Glutamatergic neuron (in vitro differentiated cells): ENCODE measurements around the gene SLC6A9. TPM values are rescaled to one million over a fixed set of nuclear protein-coding genes. Genes with fewer than 3 reads are reported as not detected.

ENCODE experiments used
- DNase-seq: peaks from one replicate; pipeline ENCODE4 v3.0.0; 2022
- H3K27ac Mint-ChIP-seq: one replicate; pipeline ENCODE4 v1.8.0; 2020; ENCODE audit warnings: mild to moderate bottlenecking, mixed read lengths, inconsistent platforms; ENCODE audit not compliant: unreplicated experiment
- H3K27me3 Mint-ChIP-seq: one replicate; pipeline ENCODE4 v1.8.0; 2020; ENCODE audit warnings: mild to moderate bottlenecking, moderate library complexity, mixed read lengths, inconsistent platforms; ENCODE audit not compliant: unreplicated experiment
- H3K36me3 Mint-ChIP-seq: one replicate; pipeline ENCODE4 v1.8.0; 2020; ENCODE audit warnings: mild to moderate bottlenecking, mixed read lengths, inconsistent platforms; ENCODE audit not compliant: unreplicated experiment
- H3K4me1 Mint-ChIP-seq: one replicate; pipeline ENCODE4 v1.8.0; 2020; ENCODE audit warnings: mild to moderate bottlenecking, low read depth, mixed read lengths, inconsistent platforms; ENCODE audit not compliant: unreplicated experiment
- H3K4me3 Mint-ChIP-seq: one replicate; pipeline ENCODE4 v1.8.0; 2020; ENCODE audit warnings: mild to moderate bottlenecking, mixed read lengths, inconsistent platforms; ENCODE audit not compliant: unreplicated experiment
- H3K9me3 Mint-ChIP-seq: one replicate; pipeline ENCODE4 v1.8.0; 2020; ENCODE audit warnings: mild to moderate bottlenecking, moderate library complexity, mixed read lengths, inconsistent platforms; ENCODE audit not compliant: unreplicated experiment
- CTCF ChIP-seq: fragments of 200-600 bp; sonication (generic); IDR thresholded peaks from one replicate; pipeline ENCODE4 v1.5.0; 2021; ENCODE audit not compliant: partially characterized antibody, unreplicated experiment
- total RNA-seq: library from RNA; stranded (reverse); fragmentation: NEBNext Ultra II Directional; extraction: Animal tissue kit (Norgen Biotek cat#: 25700); gene quantifications from one replicate; pipeline ENCODE4 v1.2.1, GENCODE V29; 2021; ENCODE audit not compliant: unreplicated experiment

SLC6A9 gene
- total RNA-seq, 1 donor from 2014 or later, result 8.9 TPM

GRCh38 chr1:44034976-44035716, 3.9 kb upstream of the SLC6A9 start:
- no peak overlapping the region for H3K4me3 Mint-ChIP-seq
- H3K36me3 Mint-ChIP-seq, result no peaks in the 10 kb centered on the region
- peaks cover 12% of the 10 kb centered on the region for H3K4me1 Mint-ChIP-seq
- DNase-seq, result no peak
- H3K27ac Mint-ChIP-seq, result no peak overlapping the region
- peaks cover 6% of the 10 kb centered on the region for H3K27me3 Mint-ChIP-seq
- TF ChIP-seq CTCF, result no peak
- H3K9me3 Mint-ChIP-seq, result no peaks in the 10 kb centered on the region

DNA sequence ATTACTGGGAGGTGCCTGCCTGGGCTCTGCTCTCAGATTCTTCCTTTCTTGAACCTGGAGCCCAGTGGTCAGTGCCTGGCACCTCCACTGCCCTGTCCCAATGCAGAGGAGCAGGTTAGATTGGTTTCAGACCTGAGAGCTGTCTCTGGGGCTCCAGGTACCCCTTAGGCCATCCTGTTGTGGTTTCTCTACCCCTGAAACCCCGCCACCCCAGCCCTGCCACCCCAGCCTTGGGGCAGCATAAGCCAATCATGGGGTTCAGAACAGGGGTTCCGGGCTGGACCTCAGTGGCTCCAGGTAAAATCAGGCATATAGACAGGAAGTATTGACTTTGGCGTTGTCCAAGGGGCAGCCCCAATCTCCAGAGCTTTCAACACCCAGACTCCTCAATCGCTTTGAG, 3.2 kb upstream of the SLC6A9 start:
- Mint-ChIP-seq H3K27me3 (peaks cover 8% of the 10 kb centered on the region), H3K4me3 (no peak overlapping the region), H3K4me1 (peaks cover 14% of the 10 kb centered on the region), H3K27ac (no peak overlapping the region), H3K9me3 (no peaks in the 10 kb centered on the region), H3K36me3 (no peaks in the 10 kb centered on the region)
- TF ChIP-seq CTCF, result no peak
- no peak for DNase-seq

DNA sequence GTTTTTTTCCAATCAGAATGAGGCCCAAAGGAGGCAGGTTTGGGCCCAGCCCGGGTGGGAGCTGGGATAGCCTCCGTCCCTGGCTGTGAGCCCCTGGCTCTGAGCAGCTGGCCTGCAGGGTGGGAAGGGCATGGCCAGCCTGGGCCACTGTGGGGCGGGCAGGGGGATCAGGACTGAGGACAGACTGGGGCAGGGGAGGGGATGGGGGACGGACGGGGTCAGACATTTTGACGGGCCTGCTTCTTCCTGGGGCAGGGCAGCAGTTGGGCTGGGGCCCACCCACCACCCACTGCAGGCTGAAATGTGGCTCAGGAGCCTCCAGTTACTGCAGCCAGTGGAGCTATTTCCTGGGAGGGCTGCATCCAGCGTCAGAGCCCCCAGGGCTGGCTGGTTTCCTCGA, 2.5 kb upstream of the SLC6A9 start:
- Mint-ChIP-seq H3K9me3 (no peaks in the 10 kb centered on the region), H3K27me3 (peaks cover 13% of the 10 kb centered on the region), H3K36me3 (no peaks in the 10 kb centered on the region), H3K4me3 (no peak overlapping the region), H3K4me1 (peaks cover 18% of the 10 kb centered on the region), H3K27ac (no peak overlapping the region)
- DNase-seq, result no peak
- TF ChIP-seq CTCF, result no peak

DNA sequence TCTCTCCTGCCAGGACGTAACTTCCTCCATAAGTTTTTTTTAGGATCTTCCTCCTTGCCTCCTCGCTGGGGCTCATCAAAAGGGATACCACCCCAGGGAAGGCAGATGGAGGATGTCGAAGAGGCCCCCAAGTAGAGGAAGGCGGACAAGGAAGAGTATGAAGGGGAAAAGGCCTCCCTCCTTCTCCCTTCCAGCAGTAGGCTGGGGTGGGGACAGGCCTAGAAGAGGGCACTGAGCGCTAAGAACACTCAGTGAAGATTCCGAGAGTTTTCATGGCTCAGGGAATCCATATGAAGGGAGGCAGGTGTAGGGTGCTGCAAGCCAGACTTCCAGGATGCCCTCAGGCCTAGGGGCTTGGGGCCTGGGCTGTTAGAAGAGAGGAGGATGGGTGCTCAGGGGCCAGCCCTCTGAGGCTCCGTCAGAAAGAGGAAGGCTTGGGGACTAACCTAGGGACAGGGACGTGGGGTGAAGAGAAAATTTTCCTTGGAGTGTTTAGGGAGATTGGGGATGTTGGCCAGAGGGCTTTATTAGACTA, 1.8 kb upstream of the SLC6A9 start:
- H3K4me1 Mint-ChIP-seq, result peaks cover 18% of the 10 kb centered on the region
- no peak overlapping the region for H3K27ac Mint-ChIP-seq

More for the DNA sequence above, 1.8 kb upstream of the SLC6A9 start:
- no peak for TF ChIP-seq CTCF
- peaks cover 2% of the 10 kb centered on the region for H3K9me3 Mint-ChIP-seq
- H3K36me3 Mint-ChIP-seq, result no peaks in the 10 kb centered on the region
- H3K27me3 Mint-ChIP-seq, result peaks cover 16% of the 10 kb centered on the region
- no peak for DNase-seq
- H3K4me3 Mint-ChIP-seq, result no peak overlapping the region
